H9 (cell line): ENCODE measurements around the gene GSTM1. TPM values are rescaled to one million over a fixed set of nuclear protein-coding genes. Genes with fewer than 3 reads are reported as not detected.

ENCODE experiments used
- DNase-seq: peaks from one replicate; pipeline ENCODE4 v3.0.0-alpha.2; 2017
- H2AFZ ChIP-seq: one replicate; pipeline ENCODE4 v1.6.1; 2013; ENCODE audit warnings: mild to moderate bottlenecking, low read length, control low read depth, moderate library complexity
- H2AK5ac ChIP-seq: 2 replicates; pipeline ENCODE4 v1.6.1; 2013; ENCODE audit warnings: low read length, control low read depth, mixed read lengths; ENCODE audit not compliant: insufficient read length
- H2BK120ac ChIP-seq: one replicate; pipeline ENCODE4 v1.6.1; 2013; ENCODE audit warnings: low read depth, mild to moderate bottlenecking, low read length, control low read depth, inconsistent platforms; ENCODE audit not compliant: poor library complexity, severe bottlenecking
- H2BK12ac ChIP-seq: 2 replicates; pipeline ENCODE4 v1.6.1; 2013; ENCODE audit warnings: low read length, control low read depth, mixed read lengths, low read depth; ENCODE audit not compliant: insufficient read length
- H2BK15ac ChIP-seq: 2 replicates; pipeline ENCODE4 v1.6.1; 2013; ENCODE audit warnings: low read depth, low read length, control low read depth
- H2BK20ac ChIP-seq: one replicate; pipeline ENCODE4 v1.6.1; 2013; ENCODE audit warnings: low read depth, mild to moderate bottlenecking, low read length, control low read depth, inconsistent platforms; ENCODE audit not compliant: poor library complexity, severe bottlenecking
- H2BK5ac ChIP-seq: 2 replicates; pipeline ENCODE4 v1.6.1; 2013; ENCODE audit warnings: low read length, control low read depth, mixed read lengths; ENCODE audit not compliant: insufficient read length
- H3K14ac ChIP-seq: 2 replicates; pipeline ENCODE4 v1.6.1; 2013; ENCODE audit warnings: low read length, control low read depth; ENCODE audit not compliant: insufficient read depth
- H3K18ac ChIP-seq: 2 replicates; pipeline ENCODE4 v1.6.1; 2013; ENCODE audit warnings: low read depth, mild to moderate bottlenecking, mixed read lengths, low read length, control low read depth; ENCODE audit not compliant: insufficient read length
- H3K23ac ChIP-seq: 2 replicates; pipeline ENCODE4 v1.6.1; 2013; ENCODE audit warnings: low read length, control low read depth, mixed read lengths, low read depth; ENCODE audit not compliant: insufficient read length
- H3K23me2 ChIP-seq: 2 replicates; pipeline ENCODE4 v1.6.1; 2013; ENCODE audit warnings: low read depth, mild to moderate bottlenecking, mixed read lengths, low read length, control low read depth; ENCODE audit not compliant: insufficient read length, poor library complexity, severe bottlenecking
- H3K27ac ChIP-seq: 2 replicates; pipeline ENCODE4 v1.5.1; 2013; ENCODE audit warnings: low read length, control low read depth, mixed read lengths, low read depth; ENCODE audit not compliant: insufficient read length
- H3K27me3 ChIP-seq: 2 replicates; pipeline ENCODE4 v1.6.1; 2013; ENCODE audit warnings: low read length, control low read depth, inconsistent platforms; ENCODE audit not compliant: insufficient read depth
- H3K4ac ChIP-seq: 2 replicates; pipeline ENCODE4 v1.6.1; 2013; ENCODE audit warnings: low read depth, mild to moderate bottlenecking, control low read depth, inconsistent platforms, low read length, moderate library complexity
- H3K4me1 ChIP-seq: 2 replicates; pipeline ENCODE4 v1.6.1; 2013; ENCODE audit warnings: low read length, control low read depth, inconsistent platforms; ENCODE audit not compliant: insufficient read depth
- H3K4me2 ChIP-seq: 2 replicates; pipeline ENCODE4 v1.6.1; 2013; ENCODE audit warnings: low read length, control low read depth, mixed read lengths; ENCODE audit not compliant: insufficient read length, insufficient read depth
- H3K56ac ChIP-seq: 2 replicates; pipeline ENCODE4 v1.6.1; 2013; ENCODE audit warnings: low read depth, mild to moderate bottlenecking, mixed read lengths, low read length, control low read depth; ENCODE audit not compliant: insufficient read length
- H3K79me1 ChIP-seq: 2 replicates; pipeline ENCODE4 v1.6.1; 2013; ENCODE audit warnings: low read depth, mild to moderate bottlenecking, moderate library complexity, low read length, control low read depth, inconsistent platforms; ENCODE audit not compliant: insufficient read depth, poor library complexity, severe bottlenecking
- H3K79me2 ChIP-seq: 2 replicates; pipeline ENCODE4 v1.6.1; 2013; ENCODE audit warnings: low read length, control low read depth, inconsistent platforms; ENCODE audit not compliant: insufficient read depth
- H3K9ac ChIP-seq: 2 replicates; pipeline ENCODE4 v1.6.1; 2013; ENCODE audit warnings: low read length, control low read depth, mixed read lengths; ENCODE audit not compliant: insufficient read length; ENCODE audit errors: extremely low read depth
- H3K9me3 ChIP-seq: one replicate; pipeline ENCODE4 v1.6.1; 2013; ENCODE audit warnings: low read depth, low read length, inconsistent platforms; ENCODE audit not compliant: control insufficient read depth
- H3T11ph ChIP-seq: one replicate; pipeline ENCODE4 v1.6.1; 2013; ENCODE audit warnings: mild to moderate bottlenecking, low read length, control low read depth, inconsistent platforms
- H4K20me1 ChIP-seq: one replicate; pipeline ENCODE4 v1.6.1; 2013; ENCODE audit not compliant: control insufficient read depth, insufficient read length, insufficient read depth
- H4K5ac ChIP-seq: 2 replicates; pipeline ENCODE4 v1.6.1; 2013; ENCODE audit warnings: low read depth, mild to moderate bottlenecking, mixed read lengths, low read length, control low read depth; ENCODE audit not compliant: insufficient read length
- H4K8ac ChIP-seq: replicated peaks from 2 replicates; pipeline ENCODE4 v1.6.1; 2013; ENCODE audit warnings: low read length, control low read depth, mixed read lengths, low read depth; ENCODE audit not compliant: insufficient read length
- H4K91ac ChIP-seq: 2 replicates; pipeline ENCODE4 v1.6.1; 2013; ENCODE audit warnings: low read depth, mild to moderate bottlenecking, moderate library complexity, mixed read lengths, low read length, control low read depth; ENCODE audit not compliant: insufficient read length
- H3K27ac Mint-ChIP-seq, 3 experiments: 2 replicates in 2 of 3; 3 replicates in 1 of 3; pipeline ENCODE4 v1.8.0; 2020 to 2021; ENCODE audit warnings: mixed read lengths in 3 of 3, mild to moderate bottlenecking in 1 of 3, moderate library complexity in 1 of 3
- H3K27me3 Mint-ChIP-seq: 2 replicates; pipeline ENCODE4 v1.8.0; 2021; ENCODE audit warnings: low read depth, mild to moderate bottlenecking, moderate library complexity, mixed read lengths
- H3K36me3 Mint-ChIP-seq, 3 experiments: 2 replicates in 2 of 3; 3 replicates in 1 of 3; pipeline ENCODE4 v1.8.0; 2020 to 2021; ENCODE audit warnings: low read depth in 3 of 3, mixed read lengths in 3 of 3; ENCODE audit not compliant: insufficient read depth in 1 of 3
- H3K4me1 Mint-ChIP-seq, 2 experiments: 2 replicates each; pipeline ENCODE4 v1.8.0; 2020; ENCODE audit warnings: mixed read lengths in 2 of 2
- H3K4me3 Mint-ChIP-seq, 2 experiments: 2 replicates in 1 of 2; 3 replicates in 1 of 2; pipeline ENCODE4 v1.8.0; 2020 to 2021; ENCODE audit warnings: mild to moderate bottlenecking in 2 of 2, mixed read lengths in 2 of 2, moderate library complexity in 1 of 2
- H3K9me3 Mint-ChIP-seq, 2 experiments: 2 replicates in 1 of 2; 3 replicates in 1 of 2; pipeline ENCODE4 v1.8.0; 2020; ENCODE audit warnings: mild to moderate bottlenecking in 2 of 2, mixed read lengths in 2 of 2, moderate library complexity in 1 of 2
- CTCF ChIP-seq: fragments of 200-600 bp; sonication (generic); conservative IDR thresholded peaks from 3 replicates; pipeline ENCODE4 v1.8.0; 2021; ENCODE audit warnings: antibody characterized with exemption, mild to moderate bottlenecking
- WGBS: extraction: QIAGEN DNeasy Blood & Tissue Kit; methylation state at CpG from one replicate; pipeline ENCODE4 v1.1.7; 2013; ENCODE audit warnings: missing lambda C conversion rate, low lambda C conversion rate, mixed read lengths; ENCODE audit not compliant: insufficient read length; ENCODE audit errors: extremely low coverage; 5-methylcytosine and 5-hydroxymethylcytosine counted together
- total RNA-seq: library from RNA; stranded (reverse); gene quantifications from 2 replicates; pipeline ENCODE4 v1.2.1, GENCODE V29; 2021

GSTM1 gene
- total RNA-seq, 1 experiment from 2014 or later = 19.5 TPM

GRCh38 chr1:109726728-109727373, 39.2 kb downstream of the GSTM1 start:
- Histone ChIP-seq H4K91ac (no peak overlapping the region), H3K4ac (no peak overlapping the region)
- H3K4me3 Mint-ChIP-seq = no peak overlapping the region

More at GRCh38 chr1:109726728-109727373, 39.2 kb downstream of the GSTM1 start:
- Histone ChIP-seq H3K18ac (no peak overlapping the region), H4K5ac (no peak overlapping the region), H3T11ph (no peak overlapping the region), H3K9me3 (peaks cover 11% of the 10 kb centered on the region), H2BK120ac (no peak overlapping the region), H4K20me1 (no peaks in the 10 kb centered on the region), H3K14ac (no peak overlapping the region), H3K4me1 (no peaks in the 10 kb centered on the region), H3K9ac (no peak overlapping the region), H3K79me1 (no peaks in the 10 kb centered on the region), H3K4me2 (no peak overlapping the region), H2AK5ac (no peak overlapping the region), H2AFZ (no peak overlapping the region), H3K23ac (no peak overlapping the region), H2BK12ac (no peak overlapping the region), H3K56ac (no peak overlapping the region), H3K27ac (no peak overlapping the region), H3K27me3 (no peaks in the 10 kb centered on the region), H2BK15ac (no peak overlapping the region), H3K23me2 (no peaks in the 10 kb centered on the region), H2BK5ac (no peak overlapping the region), H3K79me2 (no peaks in the 10 kb centered on the region), H4K8ac (no peak overlapping the region), H2BK20ac (no peak overlapping the region)
- DNase-seq = no peak
- no peak overlapping the region for H3K27ac Mint-ChIP-seq
- H3K36me3 Mint-ChIP-seq = peaks cover 0 to 5% (median 4%) of the 10 kb centered on the region in 3 experiments; a peak in 4 of 7 replicates
- WGBS = no CpG with 5 or more reads among the region's 12 CpGs
- peaks cover 9 to 22% of the 10 kb centered on the region in 2 experiments; a peak in 3 of 4 replicates for H3K4me1 Mint-ChIP-seq
- H3K9me3 Mint-ChIP-seq = peaks cover 10 to 17% of the 10 kb centered on the region in 2 experiments
- H3K27me3 Mint-ChIP-seq = peaks cover 23% of the 10 kb centered on the region
- no peak for TF ChIP-seq CTCF
